ENCODE measurements around the gene EPC2.

The EPC2 gene

DNA sequence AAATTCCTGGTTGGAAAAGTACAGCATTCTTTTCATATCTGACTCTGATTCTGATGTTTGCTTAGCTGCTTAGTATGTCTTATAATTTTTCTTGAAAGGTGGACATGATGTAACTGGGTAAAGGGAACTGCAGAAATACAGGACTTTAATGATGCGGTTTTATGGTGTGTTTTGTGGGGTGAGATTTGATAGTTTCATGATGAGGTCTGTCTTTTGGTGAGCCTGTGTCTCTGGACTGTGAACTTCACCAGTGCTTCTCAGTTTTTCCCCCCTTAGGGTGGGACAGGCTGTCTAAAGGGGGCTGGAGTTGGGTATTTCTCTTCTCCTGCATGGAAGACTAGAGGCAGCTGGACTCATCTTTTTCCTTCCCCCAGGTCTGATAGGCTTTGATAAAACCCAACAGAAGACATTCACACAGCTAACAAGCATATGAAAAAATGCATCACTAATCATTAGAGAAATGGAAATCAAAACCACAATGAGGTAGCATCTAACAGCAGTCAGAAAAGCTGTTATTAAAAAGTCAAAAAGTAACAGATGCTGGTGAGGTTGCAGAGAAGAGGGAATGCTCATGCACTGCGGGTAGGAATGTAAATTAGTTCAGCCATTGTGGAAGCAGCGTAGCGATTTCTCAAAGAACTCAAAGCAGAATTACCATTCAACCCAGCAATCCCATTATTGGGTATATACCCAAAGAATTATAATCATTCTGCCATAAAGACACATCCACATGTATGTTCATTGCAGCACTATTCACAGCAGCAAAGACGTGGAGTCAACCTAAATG is 77.6 kb downstream of the EPC2 start:
- TF ChIP-seq, protein P1, sequence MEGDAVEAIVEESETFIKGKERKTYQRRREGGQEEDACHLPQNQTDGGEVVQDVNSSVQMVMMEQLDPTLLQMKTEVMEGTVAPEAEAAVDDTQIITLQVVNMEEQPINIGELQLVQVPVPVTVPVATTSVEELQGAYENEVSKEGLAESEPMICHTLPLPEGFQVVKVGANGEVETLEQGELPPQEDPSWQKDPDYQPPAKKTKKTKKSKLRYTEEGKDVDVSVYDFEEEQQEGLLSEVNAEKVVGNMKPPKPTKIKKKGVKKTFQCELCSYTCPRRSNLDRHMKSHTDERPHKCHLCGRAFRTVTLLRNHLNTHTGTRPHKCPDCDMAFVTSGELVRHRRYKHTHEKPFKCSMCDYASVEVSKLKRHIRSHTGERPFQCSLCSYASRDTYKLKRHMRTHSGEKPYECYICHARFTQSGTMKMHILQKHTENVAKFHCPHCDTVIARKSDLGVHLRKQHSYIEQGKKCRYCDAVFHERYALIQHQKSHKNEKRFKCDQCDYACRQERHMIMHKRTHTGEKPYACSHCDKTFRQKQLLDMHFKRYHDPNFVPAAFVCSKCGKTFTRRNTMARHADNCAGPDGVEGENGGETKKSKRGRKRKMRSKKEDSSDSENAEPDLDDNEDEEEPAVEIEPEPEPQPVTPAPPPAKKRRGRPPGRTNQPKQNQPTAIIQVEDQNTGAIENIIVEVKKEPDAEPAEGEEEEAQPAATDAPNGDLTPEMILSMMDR (conservative IDR thresholded peaks at IDR 0.05; ENCODE audit: low read depth, low read length), result no peak
- no peak overlapping the region for H3K4me3 ChIP-seq (ENCODE audit: low read depth, low read length)
- peak; percentile 33 for DNase-seq (ENCODE audit: low read depth)

DNA sequence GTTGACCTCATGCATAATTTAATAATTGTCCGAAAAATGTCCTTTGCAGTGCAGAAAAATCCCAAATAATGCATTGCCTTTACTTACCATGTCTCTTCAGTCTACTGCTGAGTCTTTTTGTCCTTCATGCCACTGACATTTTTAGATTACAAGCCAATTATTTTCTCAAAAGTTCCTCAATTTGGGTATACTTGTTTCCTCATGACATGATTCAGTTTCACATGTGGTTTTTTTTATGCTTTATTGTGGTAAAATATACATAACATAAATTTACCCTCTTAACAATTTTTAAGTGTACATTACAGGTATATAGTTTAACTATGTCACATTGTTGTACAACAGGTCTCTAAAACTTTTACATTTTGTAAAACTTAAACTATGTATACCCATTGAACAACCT is 81.0 kb downstream of the EPC2 start:
- TF ChIP-seq, protein P1 (conservative IDR thresholded peaks at IDR 0.05; ENCODE audit: low read depth, low read length), result no peak
- no peak for DNase-seq (ENCODE audit: low read depth)
- no peak overlapping the region for H3K4me3 ChIP-seq (ENCODE audit: low read depth, low read length)

DNA sequence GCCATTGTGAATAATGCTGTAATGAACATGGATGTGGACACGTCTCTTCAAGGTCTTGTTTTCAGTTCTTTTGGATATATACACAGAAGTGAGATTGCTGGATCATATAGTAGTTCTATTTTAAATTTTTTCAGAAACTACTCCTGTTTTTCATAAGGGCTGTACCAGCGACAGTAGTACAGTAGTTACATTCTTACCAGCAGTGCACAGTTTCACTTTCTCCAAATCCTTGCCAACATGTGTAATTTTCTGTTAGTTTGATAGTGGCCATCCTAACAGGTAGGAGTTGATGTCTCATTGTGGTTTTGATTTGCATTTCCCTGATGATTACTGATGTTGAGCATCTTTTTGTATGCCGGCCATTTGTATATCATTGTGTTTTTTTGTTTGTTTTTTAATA is 81.7 kb downstream of the EPC2 start:
- TF ChIP-seq, protein P1 (conservative IDR thresholded peaks at IDR 0.05; ENCODE audit: low read depth, low read length), result no peak
- DNase-seq (ENCODE audit: low read depth), result no peak
- no peak overlapping the region for H3K4me3 ChIP-seq (ENCODE audit: low read depth, low read length)

DNA sequence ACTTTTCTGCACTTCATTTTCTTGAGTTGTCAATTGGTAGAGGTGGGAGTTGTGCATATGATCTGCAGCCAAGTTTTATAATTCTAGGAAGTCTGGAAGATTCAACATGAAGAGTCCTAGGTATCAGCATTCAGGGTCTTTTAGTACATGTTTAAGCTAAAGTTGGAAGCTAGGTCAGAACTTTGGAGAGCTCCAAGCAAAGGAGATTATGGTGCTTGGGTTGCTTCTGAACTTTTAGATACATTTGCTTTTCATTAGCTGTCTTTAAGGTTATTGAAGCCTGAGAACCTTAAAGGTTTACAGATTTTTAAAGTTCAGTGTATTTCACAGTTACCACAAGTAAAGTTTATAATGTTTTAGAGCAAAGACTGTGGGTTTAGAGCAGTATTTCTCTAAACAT is 85.5 kb downstream of the EPC2 start:
- H3K4me3 ChIP-seq (ENCODE audit: low read depth, low read length), result no peak overlapping the region
- peak; percentile 23 for DNase-seq (ENCODE audit: low read depth)
- TF ChIP-seq, protein P1 (conservative IDR thresholded peaks at IDR 0.05; ENCODE audit: low read depth, low read length), result no peak

DNA sequence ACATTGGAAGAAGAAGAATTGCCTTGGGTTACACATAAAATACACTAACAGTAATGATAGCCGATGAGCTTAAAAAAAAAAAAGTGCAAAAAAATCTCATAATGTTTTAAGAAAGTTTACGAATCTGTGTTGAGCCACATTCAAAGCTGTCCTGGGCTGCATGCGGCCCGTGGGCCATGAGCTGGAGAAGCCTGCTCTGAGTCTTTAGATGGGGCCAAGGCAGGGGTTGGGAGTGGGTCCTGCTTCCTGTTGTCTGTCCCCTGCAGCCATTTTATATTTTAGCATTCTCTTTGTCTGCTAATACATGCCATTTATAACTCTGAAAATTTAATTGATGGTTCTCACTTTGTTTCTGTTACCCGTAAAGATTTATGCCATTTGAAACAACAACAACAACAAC is 93.2 kb downstream of the EPC2 start:
- DNase-seq (ENCODE audit: low read depth), result no peak
- no peak overlapping the region for H3K4me3 ChIP-seq (ENCODE audit: low read depth, low read length)
- TF ChIP-seq, protein P1 (conservative IDR thresholded peaks at IDR 0.05; ENCODE audit: low read depth, low read length), result no peak

DNA sequence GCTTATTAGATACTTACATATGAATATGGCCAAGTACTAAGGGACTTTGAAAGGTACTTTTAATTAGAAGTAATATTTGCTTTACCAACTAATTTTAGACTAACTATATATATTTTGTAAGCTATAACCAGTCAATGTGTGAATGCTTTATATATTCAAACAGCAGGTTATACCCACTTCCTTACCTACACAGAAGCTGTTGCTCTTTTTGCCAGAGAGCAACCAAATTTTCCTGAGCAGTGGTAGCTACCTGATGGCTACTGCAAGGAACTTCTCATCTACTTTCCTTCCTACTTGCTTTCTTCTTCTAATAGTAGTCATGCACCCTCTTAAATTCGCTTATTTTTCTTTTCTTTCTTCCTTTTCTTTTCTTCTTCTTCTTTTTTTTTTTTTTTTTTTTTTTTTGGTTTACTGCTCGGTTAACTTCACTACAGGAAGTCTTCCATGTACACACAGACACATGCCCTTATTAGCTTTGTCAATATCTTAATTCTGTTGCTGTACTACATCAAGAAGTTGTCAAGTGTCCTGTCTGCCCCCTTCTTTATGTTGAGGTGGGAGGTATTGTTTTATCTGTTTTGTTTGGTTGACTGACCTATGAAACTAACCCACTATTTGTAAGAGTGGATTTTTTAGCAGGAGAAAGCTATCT is 95.0 kb downstream of the EPC2 start:
- TF ChIP-seq, protein P1 (conservative IDR thresholded peaks at IDR 0.05; ENCODE audit: low read depth, low read length), result no peak
- no peak overlapping the region for H3K4me3 ChIP-seq (ENCODE audit: low read depth, low read length)
- DNase-seq (ENCODE audit: low read depth), result no peak

DNA sequence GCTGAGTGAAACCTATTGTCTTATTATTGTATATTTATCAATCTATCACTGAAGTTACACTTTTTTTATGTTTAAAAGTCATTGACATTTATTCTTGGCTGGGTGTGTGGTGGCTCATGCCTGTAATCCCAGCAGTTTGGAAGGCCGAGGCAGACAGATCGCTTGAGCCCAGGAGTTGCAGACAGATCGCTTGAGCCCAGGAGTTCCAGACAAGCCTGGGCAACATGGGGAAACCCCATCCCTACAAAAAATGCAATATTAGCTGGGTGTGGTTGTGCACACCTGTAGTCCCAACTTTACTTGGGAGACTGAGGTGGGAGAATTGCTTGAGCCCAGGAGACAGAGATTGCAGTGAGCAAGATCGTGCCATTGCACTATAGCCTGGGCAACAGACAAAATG is 97.8 kb downstream of the EPC2 start:
- no peak for DNase-seq (ENCODE audit: low read depth)
- TF ChIP-seq, protein P1 (conservative IDR thresholded peaks at IDR 0.05; ENCODE audit: low read depth, low read length), result no peak
- H3K4me3 ChIP-seq (ENCODE audit: low read depth, low read length), result no peak overlapping the region
